Aorta (tissue), 5 donors: ENCODE data around the gene KLHL1. TPM values are rescaled to one million over a fixed set of nuclear protein-coding genes. Genes with fewer than 3 reads are reported as not detected.

Source experiments
- ATAC-seq: fragments of 200-7000 bp; cut with Tn5 transposase; one replicate; pipeline ENCODE4 v1.9.1; 2022; ENCODE audit warnings: moderate library complexity; ENCODE audit not compliant: low FRiP score
- DNase-seq, 2 donors: peaks; one replicate each; pipeline ENCODE4 v3.0.0-alpha.2; 2020
- H3K27ac ChIP-seq, 2 donors: one replicate each; pipeline ENCODE4 v1.5.1; 2013; ENCODE audit warnings: low read length in 2 of 2, mild to moderate bottlenecking in 2 of 2, moderate library complexity in 2 of 2, control low read depth in 1 of 2, inconsistent platforms in 1 of 2, low read depth in 1 of 2
- H3K27me3 ChIP-seq, 2 donors: one replicate each; pipeline ENCODE4 v1.6.1; 2013; ENCODE audit warnings: control low read depth in 1 of 2, low read length in 1 of 2, mild to moderate bottlenecking in 1 of 2, moderate library complexity in 1 of 2; ENCODE audit not compliant: insufficient read depth in 2 of 2, control insufficient read depth in 1 of 2
- H3K36me3 ChIP-seq, 2 donors: one replicate each; pipeline ENCODE4 v1.6.1; 2013; ENCODE audit warnings: control low read depth in 1 of 2, low read length in 1 of 2, mild to moderate bottlenecking in 1 of 2; ENCODE audit not compliant: insufficient read depth in 2 of 2, control insufficient read depth in 1 of 2
- H3K4me1 ChIP-seq, 2 donors: one replicate each; pipeline ENCODE4 v1.6.1; 2013; ENCODE audit warnings: low read length in 2 of 2, control low read depth in 1 of 2, mild to moderate bottlenecking in 1 of 2, moderate library complexity in 1 of 2; ENCODE audit not compliant: insufficient read depth in 2 of 2, control insufficient read depth in 1 of 2
- H3K4me3 ChIP-seq, 2 donors: one replicate each; pipeline ENCODE4 v1.5.1; 2013; ENCODE audit warnings: low read length in 2 of 2, control low read depth in 1 of 2, mild to moderate bottlenecking in 1 of 2
- H3K9me3 ChIP-seq: one replicate; pipeline ENCODE4 v1.6.1; 2013; ENCODE audit warnings: mild to moderate bottlenecking, low read length; ENCODE audit not compliant: control insufficient read depth
- WGBS, 2 donors: extraction: QIAGEN DNeasy Blood & Tissue Kit; methylation state at CpG; one replicate each; pipeline ENCODE4 v1.1.7; 2013; 5-methylcytosine and 5-hydroxymethylcytosine counted together
- intact Hi-C, 2 donors: fragments of 100-400 bp; cut with DNase I; formaldehyde crosslinking; loops; one replicate each; pipeline versions ENCODE4 v1.14.2 to v1.15.0; 2022
- polyA plus RNA-seq, 2 donors: library from polyadenylated mRNA; stranded (reverse); fragments of 200-250 nt; gene quantifications; one replicate each; pipeline ENCODE4 v1.2.3, GENCODE V29; 2013
- total RNA-seq, 2 donors: library from RNA; stranded (reverse); fragmentation: NEBNext Ultra II Directional; extraction: Animal tissue kit (Norgen Biotek cat#: 25700); gene quantifications; one replicate each; pipeline ENCODE4 v1.2.1, GENCODE V29; 2021
- donor health status: healthy with polysubstance abuse.
- donor health status: Bipolar disorder and iron deficiency.
- donor health status: DM: no; HTN: no; CAD: no.
- donor health status: DM: no; HTN: no; CAD: no.
- donor health status: DM: yes; HTN: yes; CAD: no.

KLHL1 gene
- total and polyA plus RNA-seq, 4 donors = not detected

- DNase-seq (no peak), ATAC-seq (no peak)
- Histone ChIP-seq H3K36me3 (no peaks in the 10 kb centered on the region), H3K27ac (no peak overlapping the region), H3K4me1 (no peaks in the 10 kb centered on the region), H3K9me3 (no peaks in the 10 kb centered on the region), H3K27me3 (no peaks in the 10 kb centered on the region), H3K4me3 (no peak overlapping the region)
- 91 to 95% methylated on average over 2 of the region's 2 CpGs for WGBS, 2 donors
- intact Hi-C loops = no loop called here
Measured at GRCh38 chr13:69796256-69796655, 312.0 kb downstream of the KLHL1 start.

GRCh38 chr13:69793783-69794453 lies 314.3 kb downstream of the KLHL1 start:
- H3K4me1 ChIP-seq = no peaks in the 10 kb centered on the region
- no peak overlapping the region for H3K4me3 ChIP-seq
- no peak overlapping the region for H3K27ac ChIP-seq
- no peaks in the 10 kb centered on the region for H3K36me3 ChIP-seq
- intact Hi-C loops = no loop called here
- DNase-seq (no peak), ATAC-seq (no peak)
- no peaks in the 10 kb centered on the region for H3K9me3 ChIP-seq
- no peaks in the 10 kb centered on the region for H3K27me3 ChIP-seq
- WGBS, 2 donors = 12 to 13% methylated on average over 3 of the region's 3 CpGs

DNA sequence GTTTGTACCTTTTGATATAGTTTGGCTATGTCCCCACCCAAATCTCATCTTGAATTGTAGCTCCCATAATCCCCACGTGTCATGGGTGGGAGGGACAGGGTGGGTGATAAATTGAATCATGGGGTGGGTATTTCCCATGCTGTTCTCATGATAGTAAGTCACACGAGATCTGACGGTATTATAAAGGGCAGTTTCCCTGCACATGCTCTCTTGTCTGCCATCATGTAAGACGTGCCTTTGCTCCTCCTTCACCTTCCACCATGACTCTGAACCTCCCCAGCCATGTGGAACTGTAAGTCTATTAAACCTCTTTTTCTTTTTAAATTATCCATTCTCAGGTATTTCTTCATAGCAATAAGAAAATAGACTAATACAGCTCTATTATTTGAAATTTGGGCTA lies 331.3 kb downstream of the KLHL1 start:
- no peak overlapping the region for H3K4me3 ChIP-seq
- H3K27me3 ChIP-seq = no peaks in the 10 kb centered on the region
- intact Hi-C loops = no loop called here
- H3K9me3 ChIP-seq = no peaks in the 10 kb centered on the region
- no peak for ATAC-seq
- no peak overlapping the region for H3K27ac ChIP-seq
- DNase-seq = no peak
- no peaks in the 10 kb centered on the region for H3K36me3 ChIP-seq
- H3K4me1 ChIP-seq = no peaks in the 10 kb centered on the region
- 63 to 80% methylated on average over 4 of the region's 4 CpGs for WGBS, 2 donors

GRCh38 chr13:69769608-69770007 lies 338.6 kb downstream of the KLHL1 start:
- Histone ChIP-seq H3K4me1 (no peaks in the 10 kb centered on the region), H3K9me3 (no peaks in the 10 kb centered on the region), H3K36me3 (no peaks in the 10 kb centered on the region), H3K4me3 (no peak overlapping the region), H3K27ac (no peak overlapping the region), H3K27me3 (no peaks in the 10 kb centered on the region)
- 84 to 89% methylated on average over 3 of the region's 3 CpGs for WGBS, 2 donors
- intact Hi-C loops = no loop called here
- ATAC-seq = no peak
- DNase-seq = no peak

DNA sequence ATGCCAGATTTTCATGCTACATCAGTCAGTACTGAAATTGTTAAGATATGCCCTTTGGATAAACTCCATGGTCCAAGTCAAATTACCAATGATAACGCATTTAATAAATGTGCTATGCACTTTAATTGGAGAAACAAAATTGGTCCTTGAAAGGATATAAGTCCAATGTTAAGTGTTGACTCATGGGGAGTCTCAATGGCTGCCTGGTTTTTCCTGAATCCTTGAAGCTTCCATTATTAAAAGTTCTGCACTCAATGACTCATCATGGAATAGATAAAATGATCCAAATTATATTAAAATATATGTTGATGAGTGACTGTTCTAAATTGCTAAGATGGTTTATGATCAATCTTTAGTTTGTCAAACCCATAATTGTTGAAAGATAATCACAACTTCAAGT lies 346.7 kb downstream of the KLHL1 start:
- 85 to 91% methylated on average over 1 of the region's 1 CpG for WGBS, 2 donors
- Histone ChIP-seq H3K4me3 (no peak overlapping the region), H3K4me1 (no peaks in the 10 kb centered on the region), H3K27me3 (no peaks in the 10 kb centered on the region), H3K36me3 (no peaks in the 10 kb centered on the region), H3K9me3 (no peaks in the 10 kb centered on the region), H3K27ac (no peak overlapping the region)
- intact Hi-C loops = no loop called here
- ATAC-seq (no peak), DNase-seq (no peak)

DNA sequence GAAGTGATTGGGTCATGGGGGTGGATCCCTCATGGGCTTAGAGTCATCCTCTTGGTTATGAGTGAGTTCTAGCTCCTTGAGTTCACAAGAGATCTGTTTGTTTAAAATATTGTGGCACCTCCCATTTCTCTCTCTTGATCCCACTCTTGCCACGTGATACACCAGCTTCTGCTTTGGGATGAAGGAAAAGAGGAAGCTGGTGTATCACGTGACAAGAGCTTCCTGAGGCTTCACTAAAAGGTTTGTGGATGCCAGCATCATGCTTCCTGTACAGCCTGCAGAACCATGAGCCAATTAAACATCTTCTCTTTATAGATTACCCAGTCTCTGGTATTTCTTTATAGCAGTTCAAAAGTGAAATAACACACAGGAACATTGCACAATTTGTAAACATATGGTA lies 353.2 kb downstream of the KLHL1 start:
- H3K36me3 ChIP-seq = no peaks in the 10 kb centered on the region
- no peak overlapping the region for H3K27ac ChIP-seq
- H3K4me3 ChIP-seq = no peak overlapping the region
- ATAC-seq (no peak), DNase-seq (no peak)
- 52 to 59% methylated on average over 2 of the region's 2 CpGs for WGBS, 2 donors
- intact Hi-C loops = no loop called here
- H3K9me3 ChIP-seq = no peaks in the 10 kb centered on the region
- H3K4me1 ChIP-seq = no peaks in the 10 kb centered on the region
- no peaks in the 10 kb centered on the region for H3K27me3 ChIP-seq

- no peaks in the 10 kb centered on the region for H3K4me1 ChIP-seq
- no peak overlapping the region for H3K27ac ChIP-seq
- no peak for ATAC-seq
- H3K36me3 ChIP-seq = no peaks in the 10 kb centered on the region
- H3K9me3 ChIP-seq = no peaks in the 10 kb centered on the region
- intact Hi-C loops = no loop called here
- no peak overlapping the region for H3K4me3 ChIP-seq
- DNase-seq = no peak
- 85 to 87% methylated on average over 4 of the region's 4 CpGs for WGBS, 2 donors
- no peaks in the 10 kb centered on the region for H3K27me3 ChIP-seq
Measured at GRCh38 chr13:69751259-69751658, 357.0 kb downstream of the KLHL1 start.

DNA sequence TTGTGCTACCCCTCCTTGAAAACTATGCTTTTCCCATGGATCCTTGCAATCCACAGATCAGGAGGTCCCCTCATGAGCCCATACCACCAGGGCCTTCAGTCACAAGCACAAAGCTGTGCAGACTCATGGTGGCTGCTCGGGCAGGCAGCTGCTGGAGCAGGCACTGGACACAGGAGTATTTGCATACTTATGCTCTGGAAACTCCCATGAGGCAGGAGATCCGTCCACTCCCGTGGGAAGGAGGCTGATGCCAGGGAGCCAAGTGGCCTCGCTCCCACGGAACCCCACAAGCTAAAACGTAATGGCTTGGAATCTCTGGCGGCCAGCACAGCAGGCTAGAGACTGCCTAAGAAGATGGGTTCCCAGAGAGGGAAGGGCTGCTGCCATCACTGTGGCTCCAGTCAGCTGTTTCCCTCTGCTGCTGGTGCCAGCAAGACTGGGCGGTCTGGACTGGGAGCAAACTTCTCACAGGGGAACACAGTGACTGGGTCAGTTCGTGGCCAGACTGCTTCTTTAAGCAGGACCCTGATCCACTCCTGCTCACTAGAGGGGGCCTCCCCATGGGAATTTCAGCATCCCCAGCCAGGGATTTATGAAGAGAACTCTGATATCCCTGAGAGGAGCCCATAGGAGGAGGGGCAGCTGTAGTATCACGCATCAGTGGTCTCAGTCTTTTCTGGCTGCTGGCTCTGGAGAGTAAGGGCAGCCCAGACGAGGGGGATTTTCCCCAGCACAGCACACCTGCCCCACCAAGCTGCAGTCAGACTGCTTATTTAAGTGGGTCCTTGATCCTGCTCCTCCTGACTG lies 370.9 kb downstream of the KLHL1 start:
- WGBS, 2 donors = 72 to 73% methylated on average over 11 of the region's 11 CpGs

DNA sequence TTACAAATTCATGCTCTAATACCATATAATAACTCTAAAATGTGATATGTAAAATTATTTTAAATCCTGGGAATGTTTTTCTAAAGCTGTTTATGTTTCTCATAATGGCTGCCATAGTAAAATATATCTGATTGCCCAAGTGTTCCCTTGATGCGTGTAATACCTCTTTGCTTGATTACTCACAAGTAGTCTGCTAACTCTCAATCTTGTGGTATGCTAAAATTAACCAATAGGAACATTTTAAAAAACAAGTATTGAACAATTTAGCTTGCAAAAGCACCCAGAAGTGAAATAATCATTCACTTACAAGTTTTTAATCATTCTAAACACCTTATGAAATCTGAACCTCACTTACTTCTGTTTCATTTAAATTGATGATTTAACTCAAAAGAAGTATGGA lies 386.6 kb downstream of the KLHL1 start:
- DNase-seq (no peak), ATAC-seq (no peak)
- H3K9me3 ChIP-seq = no peaks in the 10 kb centered on the region
- H3K27me3 ChIP-seq = no peaks in the 10 kb centered on the region
- H3K4me1 ChIP-seq = no peaks in the 10 kb centered on the region
- intact Hi-C loops = no loop called here
- 42 to 49% methylated on average over 1 of the region's 1 CpG for WGBS, 2 donors
- no peak overlapping the region for H3K4me3 ChIP-seq
- no peaks in the 10 kb centered on the region for H3K36me3 ChIP-seq
- no peak overlapping the region for H3K27ac ChIP-seq

More for the DNA sequence above, 370.9 kb downstream of the KLHL1 start:
- Histone ChIP-seq H3K27me3 (no peaks in the 10 kb centered on the region), H3K27ac (no peak overlapping the region), H3K9me3 (no peaks in the 10 kb centered on the region), H3K4me3 (no peak overlapping the region), H3K36me3 (no peaks in the 10 kb centered on the region), H3K4me1 (no peaks in the 10 kb centered on the region)
- intact Hi-C loops = no loop called here
- no peak for ATAC-seq
- no peak for DNase-seq
